KOPT-K1 (cell line): ENCODE measurements around the gene KCNJ16.

Experiments used
- H3K27ac ChIP-seq: fragments of 200-600 bp; sonication (generic); 2 replicates; pipeline ENCODE4 v1.5.1; 2016; ENCODE audit warnings: antibody characterized with exemption, mild to moderate bottlenecking, low read depth, low read length; ENCODE audit not compliant: poor library complexity, severe bottlenecking
- H3K36me3 ChIP-seq: fragments of 200-600 bp; sonication (generic); 2 replicates; pipeline ENCODE4 v1.5.1; 2017; ENCODE audit warnings: antibody characterized with exemption, mild to moderate bottlenecking, low read length, moderate library complexity; ENCODE audit not compliant: insufficient read depth
- H3K9me3 ChIP-seq: fragments of 200-600 bp; sonication (generic); 2 replicates; pipeline ENCODE4 v1.5.1; 2017; ENCODE audit warnings: antibody characterized with exemption, low read length, mild to moderate bottlenecking; ENCODE audit not compliant: insufficient read depth, poor library complexity, severe bottlenecking

KCNJ16 gene

GRCh38 chr17:70076831-70077230 is 1.8 kb downstream of the KCNJ16 start:
- Histone ChIP-seq H3K36me3 (no peaks in the 10 kb centered on the region), H3K27ac (no peak overlapping the region), H3K9me3 (no peaks in the 10 kb centered on the region)

DNA sequence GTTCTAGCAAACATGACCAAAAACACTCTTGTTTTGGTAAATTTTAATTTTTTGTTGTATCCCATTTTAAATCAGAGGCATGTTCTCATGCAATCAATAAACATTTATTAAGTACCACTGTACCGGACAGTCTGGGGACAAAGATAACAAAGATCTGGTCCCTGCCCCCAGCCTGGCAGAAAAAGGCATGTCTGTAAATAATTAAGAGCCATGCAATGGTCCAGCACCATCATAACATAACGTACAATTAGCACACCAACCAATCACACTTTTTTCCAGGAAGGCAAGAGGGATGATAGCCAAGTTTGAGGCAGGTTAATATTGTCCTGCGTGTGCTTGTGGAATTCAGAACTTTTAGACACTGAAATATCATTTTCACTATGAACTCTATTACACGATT is 3.5 kb downstream of the KCNJ16 start:
- Histone ChIP-seq H3K9me3 (no peaks in the 10 kb centered on the region), H3K27ac (no peak overlapping the region), H3K36me3 (no peaks in the 10 kb centered on the region)

DNA sequence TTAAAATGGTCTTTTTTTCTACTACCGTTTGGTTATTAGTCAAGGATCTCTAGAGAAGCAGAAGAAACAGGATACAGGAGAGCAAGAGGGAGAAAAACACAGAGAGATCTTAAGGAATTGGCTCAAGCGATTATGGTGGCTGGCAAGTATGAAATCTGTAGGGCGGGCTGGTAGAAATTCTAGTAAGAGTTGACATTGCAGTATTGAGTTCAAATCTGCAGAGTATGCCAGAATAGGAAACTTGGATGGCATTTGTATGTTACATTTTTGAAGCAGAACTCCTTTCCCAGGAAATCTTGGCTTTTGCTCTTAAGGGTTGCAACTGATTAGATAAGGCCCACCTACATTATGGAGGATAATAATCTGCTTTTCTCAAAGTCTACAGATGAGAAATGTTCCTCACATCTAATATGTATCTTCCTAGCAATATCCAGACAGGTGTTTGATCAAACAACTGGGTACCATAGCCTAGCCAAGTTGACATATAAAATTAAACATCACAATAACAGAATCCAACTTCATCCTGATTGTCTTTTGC is 4.0 kb downstream of the KCNJ16 start:
- Histone ChIP-seq H3K36me3 (no peaks in the 10 kb centered on the region), H3K9me3 (no peaks in the 10 kb centered on the region), H3K27ac (no peak overlapping the region)

GRCh38 chr17:70080541-70081347 is 5.7 kb downstream of the KCNJ16 start:
- H3K36me3 ChIP-seq = no peaks in the 10 kb centered on the region

GRCh38 chr17:70081885-70082284 is 6.9 kb downstream of the KCNJ16 start:
- no peaks in the 10 kb centered on the region for H3K9me3 ChIP-seq
- H3K27ac ChIP-seq = no peak overlapping the region
- H3K36me3 ChIP-seq = no peaks in the 10 kb centered on the region

More at GRCh38 chr17:70080541-70081347, 5.7 kb downstream of the KCNJ16 start:
- Histone ChIP-seq H3K27ac (no peak overlapping the region), H3K9me3 (no peaks in the 10 kb centered on the region)

DNA sequence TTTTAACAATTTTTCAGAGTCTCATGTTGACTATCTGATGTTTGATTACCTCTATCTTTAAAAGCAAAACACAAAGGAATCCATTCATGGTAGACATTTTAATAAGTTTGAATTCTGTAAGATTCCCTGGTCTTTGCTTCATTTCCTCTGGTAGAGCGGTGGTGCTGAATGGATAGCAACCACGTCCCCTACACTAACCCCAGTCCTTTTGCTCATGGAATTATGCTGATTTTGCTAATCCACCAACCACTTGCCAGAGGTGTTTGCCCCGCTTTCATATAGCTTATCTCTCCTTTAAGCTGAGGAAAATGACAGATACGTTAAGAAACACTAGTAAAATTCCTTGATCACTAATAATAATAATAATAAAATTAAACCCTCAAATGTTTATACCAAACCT is 9.5 kb downstream of the KCNJ16 start:
- Histone ChIP-seq H3K36me3 (no peaks in the 10 kb centered on the region), H3K9me3 (no peaks in the 10 kb centered on the region), H3K27ac (no peak overlapping the region)

DNA sequence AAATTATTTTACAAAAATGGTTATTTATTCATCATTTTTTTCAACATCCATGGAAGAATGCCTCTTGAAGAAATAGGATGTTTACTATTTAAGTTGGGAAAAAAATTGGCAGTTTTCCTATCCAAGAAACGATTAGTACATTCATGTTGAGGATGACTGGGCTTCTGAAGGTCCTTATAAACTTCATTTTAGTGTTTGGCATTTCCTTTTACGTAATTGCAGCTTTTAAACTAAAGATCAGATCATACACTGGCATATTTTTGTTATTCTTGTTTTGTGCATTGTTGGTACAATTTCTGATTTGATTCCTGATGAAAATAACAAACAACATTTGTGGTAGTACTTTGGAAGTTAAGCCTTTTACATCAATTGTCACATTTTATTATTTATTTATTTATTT is 11.5 kb downstream of the KCNJ16 start:
- Histone ChIP-seq H3K27ac (no peak overlapping the region), H3K9me3 (no peaks in the 10 kb centered on the region), H3K36me3 (no peaks in the 10 kb centered on the region)

DNA sequence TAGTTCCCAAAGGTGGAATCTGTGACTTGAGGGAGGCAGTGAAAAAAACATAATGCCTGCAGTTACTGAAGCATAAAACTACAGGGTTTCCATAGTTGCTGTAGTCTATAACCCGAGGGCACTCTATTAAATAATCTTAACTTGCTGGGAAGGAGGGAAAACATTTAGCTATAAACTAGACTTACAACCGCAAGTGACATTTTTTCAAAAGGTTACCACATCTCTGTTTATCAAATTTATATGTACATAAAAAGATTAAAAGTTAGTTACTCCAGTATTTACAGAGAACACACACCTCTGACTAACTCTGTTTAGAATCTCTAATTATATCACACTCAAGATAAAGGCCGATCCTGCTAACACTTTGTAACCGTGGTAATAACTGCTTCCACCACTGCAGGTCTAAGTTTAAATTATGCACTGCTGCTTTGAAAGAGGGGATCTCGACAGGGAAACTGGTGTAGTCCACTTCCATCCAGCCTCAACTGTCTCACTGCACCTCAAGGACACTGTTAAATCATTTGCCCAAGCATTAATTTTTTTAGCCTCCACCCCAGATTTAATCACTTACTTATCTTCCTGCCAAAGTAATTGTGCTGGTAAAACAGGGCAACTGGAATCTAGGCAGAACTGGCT is 14.6 kb downstream of the KCNJ16 start:
- Histone ChIP-seq H3K27ac (no peak overlapping the region), H3K36me3 (no peaks in the 10 kb centered on the region), H3K9me3 (no peaks in the 10 kb centered on the region)

DNA sequence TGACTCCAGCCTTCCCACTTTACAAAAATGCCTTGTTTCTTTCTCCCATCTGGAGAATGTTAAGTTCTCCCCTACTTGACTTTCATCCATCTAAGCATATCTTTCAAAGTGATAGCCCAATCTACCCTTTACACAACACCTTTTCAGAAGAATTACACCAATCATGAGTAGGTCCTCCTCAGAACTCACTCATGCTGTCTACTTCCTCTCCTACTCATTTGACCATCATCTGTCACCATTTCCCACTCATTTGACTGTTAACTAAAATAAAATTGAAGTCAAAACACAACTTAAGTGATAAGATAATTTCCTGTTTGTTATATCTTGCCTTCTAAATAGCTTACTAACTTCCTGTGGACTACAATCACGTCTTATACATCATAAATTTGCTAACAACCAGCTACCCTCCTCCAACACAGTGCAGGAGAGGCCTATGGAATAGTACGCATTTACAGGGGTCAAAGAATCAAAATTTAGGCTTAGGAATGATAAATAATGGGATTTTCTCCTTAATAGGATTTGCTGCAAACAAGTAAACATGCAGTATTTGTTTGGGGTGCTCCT is 16.1 kb downstream of the KCNJ16 start:
- Histone ChIP-seq H3K27ac (no peak overlapping the region), H3K36me3 (no peaks in the 10 kb centered on the region), H3K9me3 (no peaks in the 10 kb centered on the region)

DNA sequence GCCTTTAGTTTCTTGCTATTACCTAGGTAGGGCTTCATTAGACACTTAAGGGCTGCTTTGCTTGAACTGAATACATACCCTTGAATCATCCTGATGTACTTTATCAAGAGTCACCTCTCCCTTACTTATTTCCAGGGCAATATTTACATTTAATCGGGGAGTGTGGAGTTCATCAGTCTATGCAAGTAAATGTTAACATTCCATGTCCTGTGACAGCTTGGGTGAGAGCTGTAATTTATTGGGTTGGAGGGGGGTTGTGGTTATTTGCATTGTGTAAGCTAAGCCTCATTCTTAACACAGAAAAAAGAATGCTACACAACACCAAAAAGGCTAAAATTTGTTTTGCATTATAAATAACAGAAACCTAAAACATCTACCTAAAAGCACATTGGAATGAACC is 16.7 kb downstream of the KCNJ16 start:
- Histone ChIP-seq H3K9me3 (no peaks in the 10 kb centered on the region), H3K27ac (no peak overlapping the region), H3K36me3 (no peaks in the 10 kb centered on the region)

- no peaks in the 10 kb centered on the region for H3K9me3 ChIP-seq
- H3K27ac ChIP-seq = no peak overlapping the region
- no peaks in the 10 kb centered on the region for H3K36me3 ChIP-seq
These were observed 18.1 kb downstream of the KCNJ16 start for GRCh38 chr17:70093163-70093562.

DNA sequence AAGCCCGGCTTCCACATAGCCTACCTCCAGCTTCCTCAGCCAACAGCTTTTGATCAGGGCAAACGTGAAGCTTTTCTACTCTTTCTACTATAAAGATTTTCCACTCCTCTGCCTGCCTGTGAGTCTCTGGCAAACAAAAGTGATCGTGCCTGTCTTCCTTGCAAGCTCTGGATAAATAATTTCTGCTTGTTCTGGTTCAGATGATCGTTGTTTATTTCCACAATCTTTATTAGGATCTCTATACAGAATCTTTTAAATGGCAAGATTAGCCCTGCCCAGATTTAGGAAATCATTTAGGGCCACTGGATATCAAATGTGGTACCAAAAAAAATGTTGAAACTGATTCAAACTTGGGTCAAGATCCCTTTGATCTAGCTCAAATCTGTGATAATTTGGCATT is 20.4 kb downstream of the KCNJ16 start:
- H3K27ac ChIP-seq = no peak overlapping the region
- H3K36me3 ChIP-seq = no peaks in the 10 kb centered on the region
- H3K9me3 ChIP-seq = no peaks in the 10 kb centered on the region

DNA sequence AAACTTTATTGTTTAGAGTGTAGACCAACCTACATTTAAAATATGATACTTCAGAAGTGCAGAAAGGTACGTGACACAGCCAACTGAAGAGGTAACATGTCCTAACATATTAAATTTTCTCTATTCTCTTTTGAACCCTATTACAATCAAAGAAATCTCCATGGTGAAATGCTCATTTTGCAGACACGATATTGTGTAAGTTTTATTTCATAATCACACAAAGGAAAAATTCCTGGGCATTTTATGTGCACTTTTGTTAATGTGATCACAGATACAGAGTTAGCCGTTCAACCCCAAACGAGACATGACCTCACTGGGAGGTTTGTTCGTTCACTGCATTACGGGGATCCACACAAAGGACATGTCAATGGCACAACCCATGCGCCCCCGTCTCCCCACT is 21.8 kb downstream of the KCNJ16 start:
- no peaks in the 10 kb centered on the region for H3K36me3 ChIP-seq
- no peak overlapping the region for H3K27ac ChIP-seq
- no peaks in the 10 kb centered on the region for H3K9me3 ChIP-seq

- Histone ChIP-seq H3K9me3 (no peaks in the 10 kb centered on the region), H3K36me3 (no peaks in the 10 kb centered on the region), H3K27ac (no peak overlapping the region)
These were observed 23.0 kb downstream of the KCNJ16 start for GRCh38 chr17:70098030-70098429.

DNA sequence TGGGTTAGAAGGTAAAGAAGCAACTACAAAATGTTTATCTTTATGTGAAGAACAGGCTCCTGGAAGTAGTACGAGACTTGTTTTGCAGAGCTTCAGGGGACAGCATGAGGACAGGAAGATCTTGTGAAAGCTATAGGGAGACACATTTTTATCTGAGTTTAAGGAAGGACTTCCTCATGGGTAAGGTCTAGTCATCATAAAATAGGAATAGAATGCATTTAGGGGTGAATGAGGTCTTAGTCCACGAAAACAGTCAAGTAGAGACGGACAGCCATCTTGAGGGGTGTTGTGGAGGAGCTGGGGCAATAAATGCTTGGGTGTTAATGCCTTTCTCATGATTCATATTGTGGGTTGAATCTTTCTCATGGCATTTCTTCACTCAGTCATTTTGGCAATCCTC is 24.3 kb downstream of the KCNJ16 start:
- no peaks in the 10 kb centered on the region for H3K9me3 ChIP-seq
- H3K36me3 ChIP-seq = no peaks in the 10 kb centered on the region
- no peak overlapping the region for H3K27ac ChIP-seq
